Astrocyte of the cerebellum (primary cell): ENCODE measurements around the gene RPS6KC1.
"Not testable (repeated sequence)": the region's sequence is repeated elsewhere in the genome, so short reads cannot be mapped to it uniquely, and the experiment has no call there.

Source experiments
- DNase-seq: peaks from one replicate; pipeline ENCODE4 v3.0.0-alpha.2; 2011; ENCODE audit warnings: low read depth
- H3K4me3 ChIP-seq: 2 replicates; pipeline ENCODE4 v1.5.1; 2011; ENCODE audit warnings: mild to moderate bottlenecking, low read depth, low read length, moderate library complexity
- in situ Hi-C: cut with HindIII; loops from 2 replicates; pipeline ENCODE4 v1.10.0; 2017; ENCODE audit warnings: low sequenced_read_pairs
- TF ChIP-seq, protein P1 (sequence below): IDR thresholded peaks from 2 replicates; pipeline ENCODE4 v1.5.1; 2012; ENCODE audit warnings: low read length, low read depth, moderate library complexity, mild to moderate bottlenecking; ENCODE audit errors: missing control alignments

Gene RPS6KC1

GRCh38 chr1:213089924-213090677 lies 39.1 kb downstream of the RPS6KC1 start:
- TF ChIP-seq, protein P1, sequence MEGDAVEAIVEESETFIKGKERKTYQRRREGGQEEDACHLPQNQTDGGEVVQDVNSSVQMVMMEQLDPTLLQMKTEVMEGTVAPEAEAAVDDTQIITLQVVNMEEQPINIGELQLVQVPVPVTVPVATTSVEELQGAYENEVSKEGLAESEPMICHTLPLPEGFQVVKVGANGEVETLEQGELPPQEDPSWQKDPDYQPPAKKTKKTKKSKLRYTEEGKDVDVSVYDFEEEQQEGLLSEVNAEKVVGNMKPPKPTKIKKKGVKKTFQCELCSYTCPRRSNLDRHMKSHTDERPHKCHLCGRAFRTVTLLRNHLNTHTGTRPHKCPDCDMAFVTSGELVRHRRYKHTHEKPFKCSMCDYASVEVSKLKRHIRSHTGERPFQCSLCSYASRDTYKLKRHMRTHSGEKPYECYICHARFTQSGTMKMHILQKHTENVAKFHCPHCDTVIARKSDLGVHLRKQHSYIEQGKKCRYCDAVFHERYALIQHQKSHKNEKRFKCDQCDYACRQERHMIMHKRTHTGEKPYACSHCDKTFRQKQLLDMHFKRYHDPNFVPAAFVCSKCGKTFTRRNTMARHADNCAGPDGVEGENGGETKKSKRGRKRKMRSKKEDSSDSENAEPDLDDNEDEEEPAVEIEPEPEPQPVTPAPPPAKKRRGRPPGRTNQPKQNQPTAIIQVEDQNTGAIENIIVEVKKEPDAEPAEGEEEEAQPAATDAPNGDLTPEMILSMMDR = no peak
- DNase-seq = no peak
- in situ Hi-C loops = loop anchor here (25.0 kb wide), 1 partner anchor 1247 kb away; no protein-coding TSS in a partner anchor
- H3K4me3 ChIP-seq = no peak overlapping the region

DNA sequence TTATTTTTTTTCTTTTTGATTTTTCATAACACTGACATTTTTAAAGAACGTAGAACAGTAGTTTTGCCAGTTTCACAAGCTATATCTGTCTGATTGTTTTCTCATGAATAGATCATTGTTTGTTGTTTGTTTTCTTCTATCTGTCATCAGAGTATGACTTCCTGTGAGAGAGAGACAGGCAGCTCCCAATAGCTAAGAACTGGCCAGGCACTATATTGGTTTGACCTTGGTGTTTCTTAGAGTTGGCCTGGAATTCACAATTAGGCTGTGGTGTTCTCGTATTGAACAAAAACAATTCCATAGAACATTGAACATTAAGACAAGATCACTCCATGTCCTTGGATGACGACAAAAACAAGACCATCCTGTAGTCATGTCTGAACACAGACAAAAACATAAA lies 43.4 kb downstream of the RPS6KC1 start:
- no peak for DNase-seq
- no peak overlapping the region for H3K4me3 ChIP-seq
- TF ChIP-seq, protein P1 = no peak
- in situ Hi-C loops = loop anchor here (25.0 kb wide), 1 partner anchor 1243 kb away; no protein-coding TSS in a partner anchor

DNA sequence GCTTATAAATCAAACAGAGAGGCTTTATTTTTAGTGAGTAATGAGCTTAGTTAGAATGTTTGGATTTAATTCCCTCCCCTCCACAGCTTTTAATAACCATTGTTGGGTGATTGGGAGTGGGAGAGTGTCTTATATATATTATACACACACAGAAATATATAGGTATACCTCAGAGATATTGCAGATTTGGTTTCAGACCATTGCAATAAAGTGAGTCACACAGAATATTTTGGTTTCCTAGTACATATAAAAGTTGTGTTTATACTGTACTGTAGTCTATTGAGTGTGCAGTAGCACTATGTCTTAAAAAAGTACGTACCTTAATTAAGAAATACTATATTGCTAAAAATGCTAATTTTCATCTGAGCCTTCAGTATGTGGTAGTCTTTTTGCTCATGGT lies 44.4 kb downstream of the RPS6KC1 start:
- no peak overlapping the region for H3K4me3 ChIP-seq
- TF ChIP-seq, protein P1 = no peak
- in situ Hi-C loops = loop anchor here (25.0 kb wide), 1 partner anchor 1242 kb away; no protein-coding TSS in a partner anchor
- DNase-seq = no peak

- DNase-seq = no peak
- H3K4me3 ChIP-seq = no peak overlapping the region
- TF ChIP-seq, protein P1 = no peak
- in situ Hi-C loops = loop anchor here (25.0 kb wide), 1 partner anchor 1237 kb away; no protein-coding TSS in a partner anchor
Observed at GRCh38 chr1:213099682-213100399, 48.8 kb downstream of the RPS6KC1 start.

DNA sequence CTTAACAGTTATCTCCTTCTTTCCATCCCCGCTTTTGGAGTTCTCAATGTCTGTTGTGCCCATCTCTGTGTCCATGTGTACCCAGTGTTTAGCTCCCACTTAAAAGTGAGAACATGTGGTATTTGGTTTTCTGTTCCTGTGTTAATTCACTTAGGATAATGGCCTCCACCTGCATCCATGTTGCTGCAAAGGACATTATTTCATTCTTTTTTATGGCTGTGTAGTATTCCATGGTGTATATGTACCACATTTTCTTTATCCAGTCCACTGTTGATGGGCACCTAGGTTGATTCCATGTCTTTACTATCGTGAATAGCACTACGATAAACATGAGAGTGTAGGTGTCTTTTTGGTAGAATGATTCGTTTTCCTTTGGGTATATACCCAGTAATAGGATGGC lies 49.5 kb downstream of the RPS6KC1 start:
- DNase-seq, H3K4me3 ChIP-seq, in situ Hi-C loops: not testable (repeated sequence)

GRCh38 chr1:213103377-213104306 lies 52.6 kb downstream of the RPS6KC1 start:
- TF ChIP-seq, protein P1 = no peak
- H3K4me3 ChIP-seq = no peak overlapping the region
- no peak for DNase-seq
- in situ Hi-C loops = no loop called here
